Measurements from ENCODE around the gene THAP7.

- no peak for TF ChIP-seq POLR2A (IDR thresholded peaks at IDR 0.05)
- no peak for TF ChIP-seq CTCF (IDR thresholded peaks at IDR 0.05)
Observed at GRCh38 chr22:21025763-21026755, 24.1 kb upstream of the THAP7 start.
